Ovary (tissue), 9 donors: ENCODE results near the gene USP47. TPM values are rescaled to one million over a fixed set of nuclear protein-coding genes. Genes with fewer than 3 reads are reported as not detected.

Experiments
- DNase-seq, 5 donors: peaks; one replicate each; pipeline ENCODE4 v3.0.0-alpha.2; 2019 to 2020
- H3K27ac ChIP-seq, 2 donors: fragments of 200-600 bp; one replicate each; pipeline versions ENCODE4 v1.5.1 to v1.8.0; 2019 to 2022
- H3K27me3 ChIP-seq: fragments of 200-600 bp; one replicate; pipeline ENCODE4 v1.8.0; 2022
- H3K36me3 ChIP-seq: fragments of 200-600 bp; sonication (generic); one replicate; pipeline ENCODE4 v1.5.1; 2019
- H3K4me1 ChIP-seq: one replicate; pipeline ENCODE4 v1.8.1; 2013; ENCODE audit warnings: mild to moderate bottlenecking, moderate library complexity; ENCODE audit not compliant: insufficient read depth
- H3K4me3 ChIP-seq: fragments of 200-600 bp; sonication (generic); one replicate; pipeline ENCODE4 v1.5.1; 2017
- H3K9me3 ChIP-seq, 2 donors: fragments of 200-600 bp in 1 of 2; sonication (generic) in 1 of 2; one replicate each; pipeline versions ENCODE4 v1.5.1 to v1.8.1; 2013 to 2019; ENCODE audit warnings: mild to moderate bottlenecking in 1 of 2, moderate library complexity in 1 of 2
- CTCF ChIP-seq, 3 donors: fragments of 450-650 bp in 2 of 3; fragments of 200-600 bp in 1 of 3; IDR thresholded peaks; one replicate each; pipeline versions ENCODE4 v1.5.1 to v1.8.0; 2016 to 2022; ENCODE audit warnings: antibody characterized with exemption in 3 of 3, mild to moderate bottlenecking in 1 of 3
- EP300 ChIP-seq: sonication (generic); formaldehyde crosslinking; IDR thresholded peaks from one replicate; pipeline ENCODE4 v1.6.1; 2017; ENCODE audit warnings: antibody characterized with exemption
- POLR2A ChIP-seq: fragments of 450-650 bp; IDR thresholded peaks from one replicate; pipeline ENCODE4 v1.6.1; 2017; ENCODE audit warnings: antibody characterized with exemption, mild to moderate bottlenecking, moderate library complexity
- WGBS, 3 donors: extraction: QIAGEN DNeasy Blood & Tissue Kit in 1 of 3; methylation state at CpG; one replicate each; pipeline versions ENCODE4 v1.1.5 to v1.1.7; 2013 to 2017; 5-methylcytosine and 5-hydroxymethylcytosine counted together
- intact Hi-C, 4 donors: fragments of 100-400 bp; cut with DNase I; formaldehyde crosslinking; loops; one replicate each; pipeline versions ENCODE4 v1.11.0 to v1.15.1; 2022 to 2023
- polyA plus RNA-seq, 2 donors: library from polyadenylated mRNA; stranded (reverse); fragments of 200-250 nt in 1 of 2; fragments of 350-450 nt in 1 of 2; fragmentation: Illumina TruSeq in 1 of 2; extraction: RNeasy Lipid Tissue Mini Kit (QIAGEN cat#74804) in 1 of 2; gene quantifications; one replicate each; pipeline ENCODE4 v1.2.3, GENCODE V29; 2013 to 2014
- total RNA-seq, 7 donors: library from RNA; depleted of rRNA in 2 of 7; stranded (reverse); fragments of >200 nt in 2 of 7; fragmentation: NEBNext Ultra II Directional in 3 of 7; extraction: Animal tissue kit (Norgen Biotek cat#: 25700) in 3 of 7; gene quantifications; one replicate each; pipeline versions ENCODE4 v1.1.0 to v1.2.4, GENCODE V29; 2016 to 2023
- donor health status: DM: no; HTN: no; CAD: no; lungs with moderate emphysema.
- donor health status: DM: no; HTN: no; CAD: no.
- donor health status: Bipolar disorder and iron deficiency.
- donor health status: DM: yes; HTN: yes; CAD: no.
- donor health status: DM: no; HTN: no; CAD: no.
- donor health status: DM: yes; HTN: yes; CAD: no.

USP47 gene
- total and polyA plus RNA-seq, 9 donors = 26.5 to 70.5 (median 51.2) TPM

- peak in 1 of 5 donors; percentile 22 for DNase-seq
- H3K9me3 ChIP-seq = no peaks in the 10 kb centered on the region
- WGBS, 3 donors = 46 to 48% (median 46%) methylated on average over 5 of the region's 5 CpGs
- intact Hi-C loops = loop anchor here in 3 of 4 donors (2.0 to 10.0 kb wide), 4 partner anchors 111 to 353 kb away; no protein-coding TSS in a partner anchor
- no peak overlapping the region for H3K4me3 ChIP-seq
- TF ChIP-seq CTCF (IDR thresholded peaks at IDR 0.05) (peak; percentile 34 to 65 (median 65)), EP300 (no peak)
- no peaks in the 10 kb centered on the region for H3K4me1 ChIP-seq
- H3K27ac ChIP-seq = no peak overlapping the region
- no peaks in the 10 kb centered on the region for H3K36me3 ChIP-seq
- no peaks in the 10 kb centered on the region for H3K27me3 ChIP-seq
Observed at GRCh38 chr11:11931461-11932055, 89.8 kb downstream of the USP47 start.

- TF ChIP-seq POLR2A (no peak), EP300 (no peak), CTCF (IDR thresholded peaks at IDR 0.05) (no peak)
- no peak for DNase-seq
- no peaks in the 10 kb centered on the region for H3K27me3 ChIP-seq
- H3K4me3 ChIP-seq = no peak overlapping the region
- no peaks in the 10 kb centered on the region for H3K4me1 ChIP-seq
- H3K9me3 ChIP-seq = no peaks in the 10 kb centered on the region
- H3K27ac ChIP-seq = no peak overlapping the region
- intact Hi-C loops = loop anchor here in 1 of 4 donors (10.0 kb wide), 1 partner anchor 349 kb away; no protein-coding TSS in a partner anchor
- H3K36me3 ChIP-seq = no peaks in the 10 kb centered on the region
- WGBS, 3 donors = 96 to 99% (median 99%) methylated on average over 2 of the region's 2 CpGs
Observed at GRCh38 chr11:11935536-11935935, 93.8 kb downstream of the USP47 start.

GRCh38 chr11:11937433-11937832 is 95.7 kb downstream of the USP47 start:
- intact Hi-C loops = loop anchor here in 1 of 4 donors (10.0 kb wide), 1 partner anchor 347 kb away; no protein-coding TSS in a partner anchor
- no peaks in the 10 kb centered on the region for H3K36me3 ChIP-seq
- H3K27ac ChIP-seq = no peak overlapping the region
- H3K27me3 ChIP-seq = no peaks in the 10 kb centered on the region
- H3K4me3 ChIP-seq = no peak overlapping the region
- DNase-seq = no peak
- H3K4me1 ChIP-seq = no peaks in the 10 kb centered on the region
- 71 to 83% (median 81%) methylated on average over 3 of the region's 3 CpGs for WGBS, 3 donors
- no peaks in the 10 kb centered on the region for H3K9me3 ChIP-seq
- TF ChIP-seq CTCF (IDR thresholded peaks at IDR 0.05) = no peak
- TF ChIP-seq EP300 = no peak
- TF ChIP-seq POLR2A = no peak

- no peaks in the 10 kb centered on the region for H3K36me3 ChIP-seq
- no peak for DNase-seq
- TF ChIP-seq CTCF (IDR thresholded peaks at IDR 0.05) = no peak
- no peak for TF ChIP-seq EP300
- TF ChIP-seq POLR2A = no peak
- intact Hi-C loops = loop anchor here in 1 of 4 donors (10.0 kb wide), 1 partner anchor 347 kb away; no protein-coding TSS in a partner anchor
- 95 to 98% (median 97%) methylated on average over 1 of the region's 1 CpG for WGBS, 3 donors
- no peaks in the 10 kb centered on the region for H3K9me3 ChIP-seq
- no peaks in the 10 kb centered on the region for H3K4me1 ChIP-seq
- no peaks in the 10 kb centered on the region for H3K27me3 ChIP-seq
- H3K27ac ChIP-seq = no peak overlapping the region
- H3K4me3 ChIP-seq = no peak overlapping the region
Observed at GRCh38 chr11:11937957-11938356, 96.2 kb downstream of the USP47 start.
